HepG2 (cell line): ENCODE data around the gene PRR5L. TPM values are rescaled to one million over a fixed set of nuclear protein-coding genes. Genes with fewer than 3 reads are reported as not detected.

Experiments used
- ATAC-seq: fragments of 200-7000 bp; cut with Tn5 transposase; 3 replicates; pipeline ENCODE4 v1.9.1; 2020; ENCODE audit warnings: mild to moderate bottlenecking, moderate library complexity
- BruUV-seq: library from RNA; stranded (reverse); fragments of 400-500 nt; replicated peaks from 2 replicates; lab custom pipeline; 2021; lab: Mats Ljungman, UMichigan
- CTCF ChIA-PET: fragments of 300-600 bp; formaldehyde crosslinking; extraction: SDS; loops from one replicate; lab custom pipeline; 2021; ENCODE audit warnings: low total read pairs, inconsistent platforms, low intra/inter-chr PET ratio; lab: Yijun Ruan, JAX
- POLR2A ChIA-PET: fragments of 350-600 bp; sonication (Branson Sonifier 250); formaldehyde crosslinking; loops from one replicate; lab custom pipeline; 2020; ENCODE audit warnings: antibody characterized with exemption, inconsistent platforms; lab: Yijun Ruan, JAX
- DNase-seq: peaks from one replicate; pipeline ENCODE4 v3.0.0-alpha.2; 2015; ENCODE audit warnings: low spot score
- FAIRE-seq: peaks from 3 replicates; lab custom pipeline; 2011; peaks lifted over from hg19 to GRCh38; lab: Jason Lieb, UNC
- H2AFZ ChIP-seq: one replicate; pipeline ENCODE4 v1.6.1; 2011; ENCODE audit warnings: low read length, inconsistent platforms
- H3K27ac ChIP-seq: fragments of 300-600 bp; 3 replicates; pipeline ENCODE4 v1.8.0; 2011; ENCODE audit warnings: mixed run types, mild to moderate bottlenecking, mixed read lengths, low read length, inconsistent platforms; ENCODE audit not compliant: insufficient read depth; ENCODE audit errors: extremely low read length
- H3K27me3 ChIP-seq, 2 experiments: fragments of 200-600 bp in 1 of 2; 2 replicates in 1 of 2; 3 replicates in 1 of 2; pipeline versions ENCODE4 v1.6.0 to v1.8.0; 2011; ENCODE audit warnings: low read length in 2 of 2, mild to moderate bottlenecking in 2 of 2, moderate library complexity in 2 of 2, inconsistent platforms in 1 of 2; ENCODE audit not compliant: insufficient read depth in 2 of 2, control insufficient read depth in 1 of 2
- H3K36me3 ChIP-seq, 2 experiments: fragments of 200-600 bp in 1 of 2; replicated peaks in 1 of 2; 2 replicates in 1 of 2; 3 replicates in 1 of 2; pipeline versions ENCODE4 v1.5.1 to v1.8.0; 2011; ENCODE audit warnings: low read length in 2 of 2, inconsistent platforms in 1 of 2; ENCODE audit not compliant: insufficient read depth in 2 of 2, control insufficient read depth in 1 of 2
- H3K4me1 ChIP-seq: 2 replicates; pipeline ENCODE4 v1.5.1; 2012; ENCODE audit warnings: low read length, inconsistent platforms; ENCODE audit not compliant: insufficient read depth
- H3K4me2 ChIP-seq: 2 replicates; pipeline ENCODE4 v1.6.0; 2011; ENCODE audit warnings: low read depth, low read length, inconsistent platforms
- H3K4me3 ChIP-seq, 3 experiments: fragments of 200-600 bp in 1 of 3; sonication (generic), shearing (Covaris generic) in 1 of 3; replicated peaks in 1 of 3; 2 replicates each; pipeline ENCODE4 v1.5.1; 2011 to 2016; ENCODE audit warnings: low read length in 3 of 3, inconsistent platforms in 2 of 3, low read depth in 2 of 3, mild to moderate bottlenecking in 2 of 3, control low read depth in 1 of 3, mixed read lengths in 1 of 3; ENCODE audit not compliant: insufficient read depth in 1 of 3
- H3K79me2 ChIP-seq: one replicate; pipeline ENCODE4 v1.6.1; 2011; ENCODE audit warnings: low read length, inconsistent platforms; ENCODE audit not compliant: insufficient read depth
- H3K9ac ChIP-seq: 2 replicates; pipeline ENCODE4 v1.6.0; 2011; ENCODE audit warnings: mild to moderate bottlenecking, low read depth, low read length, inconsistent platforms; ENCODE audit not compliant: insufficient read depth
- H3K9me3 ChIP-seq: 2 replicates; pipeline ENCODE4 v1.5.1; 2012; ENCODE audit warnings: mild to moderate bottlenecking, low read length
- H4K20me1 ChIP-seq: 2 replicates; pipeline ENCODE4 v1.6.0; 2011; ENCODE audit warnings: inconsistent platforms, mild to moderate bottlenecking, low read length, moderate library complexity; ENCODE audit not compliant: insufficient read depth
- ATF7-NPFF ChIP-seq: sonication (generic); formaldehyde crosslinking; IDR thresholded peaks from 2 replicates; pipeline ENCODE4 v1.8.1; 2023; ENCODE audit warnings: mild to moderate bottlenecking, low read depth, missing genetic modification reagents, moderate library complexity
- CCDC6 ChIP-seq: sonication (generic); formaldehyde crosslinking; IDR thresholded peaks from 2 replicates; pipeline ENCODE4 v1.8.1; 2022; ENCODE audit warnings: mild to moderate bottlenecking, missing genetic modification reagents, moderate library complexity
- IKZF4 ChIP-seq: sonication (generic); formaldehyde crosslinking; IDR thresholded peaks from 2 replicates; pipeline ENCODE4 v1.5.1; 2020; ENCODE audit warnings: borderline replicate concordance, mild to moderate bottlenecking, low read depth, missing genetic modification reagents; ENCODE audit errors: not compliant biosample characterization
- KDM4B ChIP-seq: sonication (generic); formaldehyde crosslinking; IDR thresholded peaks from 2 replicates; pipeline ENCODE4 v1.4.0; 2020; ENCODE audit warnings: missing genetic modification reagents
- MYPOP ChIP-seq: sonication (generic); formaldehyde crosslinking; IDR thresholded peaks from 2 replicates; pipeline ENCODE4 v1.8.1; 2023; ENCODE audit warnings: mild to moderate bottlenecking, moderate library complexity, missing genetic modification reagents
- PAWR ChIP-seq: sonication (generic); formaldehyde crosslinking; IDR thresholded peaks from 2 replicates; pipeline ENCODE4 v1.4.0; 2020; ENCODE audit warnings: missing genetic modification reagents, mild to moderate bottlenecking, borderline replicate concordance
- UBTF ChIP-seq: sonication (generic); formaldehyde crosslinking; IDR thresholded peaks from 2 replicates; pipeline ENCODE4 v1.4.0; 2020; ENCODE audit warnings: mild to moderate bottlenecking, missing genetic modification reagents
- ZNF773 ChIP-seq: sonication (generic); formaldehyde crosslinking; IDR thresholded peaks from 2 replicates; pipeline ENCODE4 v1.4.0; 2020; ENCODE audit warnings: missing genetic modification reagents, borderline replicate concordance
- WGBS: methylation state at CpG from one replicate; pipeline ENCODE4 v1.1.6; 2017; ENCODE audit warnings: low lambda C conversion rate; 5-methylcytosine and 5-hydroxymethylcytosine counted together
- in situ Hi-C: cut with HindIII; loops from 2 replicates; pipeline ENCODE4 v1.10.0; 2017; ENCODE audit warnings: low pct_unique_long_range_greater_than_20kb; ENCODE audit not compliant: extremely low pct_ligation_motif_present
- intact Hi-C: fragments of 100-400 bp; cut with micrococcal nuclease; formaldehyde crosslinking; loops from one replicate; pipeline ENCODE4 v1.10.0; 2022; ENCODE audit not compliant: unreplicated experiment
- polyA plus RNA-seq, 8 experiments: library from polyadenylated mRNA; depleted of rRNA in 3 of 8; stranded (reverse) in 7 of 8; unstranded in 1 of 8; fragments of >200 nt; fragmentation: Illumina TruSeq in 4 of 8; extraction: Trizol in 4 of 8; gene quantifications; 2 replicates each; pipeline versions ENCODE4 v1.2.1 to v1.2.3, GENCODE V29; 2011 to 2016; ENCODE audit warnings: low read depth in 4 of 8, missing spikeins in 1 of 8, mixed read lengths in 1 of 8; ENCODE audit not compliant: insufficient read depth in 1 of 8
- total RNA-seq, 5 experiments: library from RNA; depleted of rRNA; stranded (reverse); fragments of >200 nt; fragmentation: Illumina TruSeq; extraction: Trizol; gene quantifications; 2 replicates each; pipeline ENCODE4 v1.2.3, GENCODE V29; 2016; ENCODE audit warnings: low read depth in 1 of 5
- TF ChIP-seq, protein P1 (sequence below): sonication (generic); formaldehyde crosslinking; IDR thresholded peaks from 2 replicates; pipeline ENCODE4 v1.4.0; 2020; ENCODE audit warnings: missing genetic modification reagents
- TF ChIP-seq, protein P2 (sequence below): sonication (generic); formaldehyde crosslinking; IDR thresholded peaks from 2 replicates; pipeline ENCODE4 v1.5.0; 2020; ENCODE audit warnings: mild to moderate bottlenecking, missing genetic modification reagents
- TF ChIP-seq, protein P3 (sequence below): IDR thresholded peaks from 2 replicates; pipeline ENCODE4 v1.6.1; 2016; ENCODE audit warnings: mild to moderate bottlenecking, missing biosample characterization, missing genetic modification reagents
- TF ChIP-seq, protein P4 (sequence below): sonication (generic); formaldehyde crosslinking; IDR thresholded peaks from 2 replicates; pipeline ENCODE4 v1.5.1; 2020; ENCODE audit warnings: mild to moderate bottlenecking, missing genetic modification reagents, borderline replicate concordance

The PRR5L gene
- total and polyA plus RNA-seq, 2 of the 13 experiments (the other 11 are each of a cell fraction or from before 2014, with no cell fraction given) = 0.16 TPM; not detected in 1

GRCh38 chr11:36268337-36268985, 27.6 kb upstream of the PRR5L start (continued):
- TF ChIP-seq, protein P1, sequence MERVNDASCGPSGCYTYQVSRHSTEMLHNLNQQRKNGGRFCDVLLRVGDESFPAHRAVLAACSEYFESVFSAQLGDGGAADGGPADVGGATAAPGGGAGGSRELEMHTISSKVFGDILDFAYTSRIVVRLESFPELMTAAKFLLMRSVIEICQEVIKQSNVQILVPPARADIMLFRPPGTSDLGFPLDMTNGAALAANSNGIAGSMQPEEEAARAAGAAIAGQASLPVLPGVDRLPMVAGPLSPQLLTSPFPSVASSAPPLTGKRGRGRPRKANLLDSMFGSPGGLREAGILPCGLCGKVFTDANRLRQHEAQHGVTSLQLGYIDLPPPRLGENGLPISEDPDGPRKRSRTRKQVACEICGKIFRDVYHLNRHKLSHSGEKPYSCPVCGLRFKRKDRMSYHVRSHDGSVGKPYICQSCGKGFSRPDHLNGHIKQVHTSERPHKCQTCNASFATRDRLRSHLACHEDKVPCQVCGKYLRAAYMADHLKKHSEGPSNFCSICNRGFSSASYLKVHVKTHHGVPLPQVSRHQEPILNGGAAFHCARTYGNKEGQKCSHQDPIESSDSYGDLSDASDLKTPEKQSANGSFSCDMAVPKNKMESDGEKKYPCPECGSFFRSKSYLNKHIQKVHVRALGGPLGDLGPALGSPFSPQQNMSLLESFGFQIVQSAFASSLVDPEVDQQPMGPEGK = no peak

DNA sequence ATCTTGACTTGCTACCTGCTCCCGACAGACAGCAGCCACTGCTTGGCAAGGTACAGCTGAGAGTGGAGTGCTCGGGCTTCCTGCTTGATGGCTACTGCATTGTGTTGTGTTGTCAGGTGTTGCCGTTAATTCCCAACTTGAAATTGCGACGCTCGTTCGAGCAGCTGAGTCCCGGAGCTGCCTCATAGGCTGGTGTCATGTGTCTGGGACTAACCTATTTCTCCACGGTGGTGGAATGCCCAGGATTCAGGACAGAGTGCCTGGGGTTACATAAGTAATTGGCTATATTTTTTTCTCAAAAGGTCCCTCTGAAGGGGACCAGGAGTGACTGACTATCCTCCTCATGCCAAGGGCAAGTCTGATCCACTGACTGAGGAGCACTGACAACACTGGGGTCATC, 25.4 kb upstream of the PRR5L start:
- Histone ChIP-seq H3K27ac (no peak overlapping the region), H3K79me2 (no peaks in the 10 kb centered on the region), H4K20me1 (no peaks in the 10 kb centered on the region), H3K9ac (no peak overlapping the region), H3K36me3 (peaks cover 3 to 18% of the 10 kb centered on the region in 2 experiments; a peak in 4 of 5 replicates), H2AFZ (no peak overlapping the region), H3K4me3 (no peak overlapping the region), H3K4me1 (no peaks in the 10 kb centered on the region), H3K9me3 (no peaks in the 10 kb centered on the region), H3K27me3 (no peaks in the 10 kb centered on the region), H3K4me2 (no peak overlapping the region)
- intact Hi-C loops = no loop called here
- no TSS peak for BruUV-seq
- no peak for ATAC-seq
- 95% methylated on average over 9 of the region's 9 CpGs for WGBS
- ChIA-PET POLR2A (no interaction called here), CTCF (no interaction called here)
- FAIRE-seq = no peak
- in situ Hi-C loops = loop anchor here (25.0 kb wide), 1 partner anchor 783 kb away; no protein-coding TSS in a partner anchor
- DNase-seq = no peak
- TF ChIP-seq ATF7-NPFF (no peak), ZNF773 (CRISPR knock-in tag) (no peak), IKZF4 (CRISPR knock-in tag) (no peak), UBTF (CRISPR knock-in tag) (no peak), PAWR (CRISPR knock-in tag) (no peak), KDM4B (CRISPR knock-in tag) (no peak), MYPOP (no peak), CCDC6 (CRISPR knock-in tag) (no peak)
- TF ChIP-seq, protein P2, sequence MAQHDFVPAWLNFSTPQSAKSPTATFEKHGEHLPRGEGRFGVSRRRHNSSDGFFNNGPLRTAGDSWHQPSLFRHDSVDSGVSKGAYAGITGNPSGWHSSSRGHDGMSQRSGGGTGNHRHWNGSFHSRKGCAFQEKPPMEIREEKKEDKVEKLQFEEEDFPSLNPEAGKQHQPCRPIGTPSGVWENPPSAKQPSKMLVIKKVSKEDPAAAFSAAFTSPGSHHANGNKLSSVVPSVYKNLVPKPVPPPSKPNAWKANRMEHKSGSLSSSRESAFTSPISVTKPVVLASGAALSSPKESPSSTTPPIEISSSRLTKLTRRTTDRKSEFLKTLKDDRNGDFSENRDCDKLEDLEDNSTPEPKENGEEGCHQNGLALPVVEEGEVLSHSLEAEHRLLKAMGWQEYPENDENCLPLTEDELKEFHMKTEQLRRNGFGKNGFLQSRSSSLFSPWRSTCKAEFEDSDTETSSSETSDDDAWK (CRISPR knock-in tag) = no peak
- TF ChIP-seq, protein P3, sequence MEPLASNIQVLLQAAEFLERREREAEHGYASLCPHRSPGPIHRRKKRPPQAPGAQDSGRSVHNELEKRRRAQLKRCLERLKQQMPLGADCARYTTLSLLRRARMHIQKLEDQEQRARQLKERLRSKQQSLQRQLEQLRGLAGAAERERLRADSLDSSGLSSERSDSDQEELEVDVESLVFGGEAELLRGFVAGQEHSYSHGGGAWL = no peak
- TF ChIP-seq, protein P4, sequence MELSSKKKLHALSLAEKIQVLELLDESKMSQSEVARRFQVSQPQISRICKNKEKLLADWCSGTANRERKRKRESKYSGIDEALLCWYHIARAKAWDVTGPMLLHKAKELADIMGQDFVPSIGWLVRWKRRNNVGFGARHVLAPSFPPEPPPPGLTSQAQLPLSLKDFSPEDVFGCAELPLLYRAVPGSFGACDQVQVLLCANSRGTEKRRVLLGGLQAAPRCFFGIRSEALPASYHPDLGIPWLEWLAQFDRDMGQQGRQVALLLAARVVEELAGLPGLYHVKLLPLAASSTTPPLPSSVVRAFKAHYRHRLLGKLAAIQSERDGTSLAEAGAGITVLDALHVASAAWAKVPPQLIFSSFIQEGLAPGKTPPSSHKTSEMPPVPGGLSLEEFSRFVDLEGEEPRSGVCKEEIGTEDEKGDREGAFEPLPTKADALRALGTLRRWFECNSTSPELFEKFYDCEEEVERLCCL (CRISPR knock-in tag) = no peak
